GM19463 (cell line): ENCODE results near the gene FAM170B.

Experiments
- ATAC-seq: cut with Tn5 transposase; IDR thresholded peaks from one replicate; pipeline ENCODE4 v1.9.1; 2021; ENCODE audit warnings: mild to moderate bottlenecking, moderate library complexity; ENCODE audit not compliant: unreplicated experiment

FAM170B gene

DNA sequence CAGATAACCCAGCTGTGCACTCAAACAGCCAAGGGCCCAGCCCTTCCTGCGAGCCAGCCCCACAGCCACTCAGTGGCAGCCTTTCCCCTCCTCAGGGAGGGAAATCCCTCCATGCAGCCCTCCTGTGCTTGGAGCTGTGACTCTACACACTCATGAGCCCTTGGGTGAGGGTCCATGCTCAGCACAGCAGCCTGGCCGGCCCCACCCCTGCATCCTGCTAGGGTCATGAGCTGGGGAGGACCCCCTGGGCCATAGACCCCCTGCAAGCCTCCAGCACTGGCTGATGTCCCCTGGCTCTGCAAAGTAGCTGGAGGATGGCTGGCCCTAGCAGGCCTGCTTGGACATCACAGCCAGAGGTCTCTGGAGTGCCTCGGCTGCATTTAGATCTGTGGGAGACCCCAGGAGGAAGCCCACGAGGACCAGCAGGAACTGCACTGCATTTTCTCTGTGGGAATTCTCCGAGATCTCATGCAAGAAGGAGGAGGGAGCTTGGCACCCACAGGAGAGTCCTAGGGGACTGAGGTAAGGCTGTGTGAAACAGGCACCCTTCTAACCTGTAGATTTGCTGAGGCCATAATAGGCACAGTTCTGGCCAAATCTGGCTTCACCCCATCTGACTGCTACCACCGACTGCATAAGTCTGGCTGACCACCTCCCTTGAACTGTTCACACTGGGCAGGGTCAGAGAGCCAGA lies 37.0 kb upstream of the FAM170B start:
- no peak for ATAC-seq

DNA sequence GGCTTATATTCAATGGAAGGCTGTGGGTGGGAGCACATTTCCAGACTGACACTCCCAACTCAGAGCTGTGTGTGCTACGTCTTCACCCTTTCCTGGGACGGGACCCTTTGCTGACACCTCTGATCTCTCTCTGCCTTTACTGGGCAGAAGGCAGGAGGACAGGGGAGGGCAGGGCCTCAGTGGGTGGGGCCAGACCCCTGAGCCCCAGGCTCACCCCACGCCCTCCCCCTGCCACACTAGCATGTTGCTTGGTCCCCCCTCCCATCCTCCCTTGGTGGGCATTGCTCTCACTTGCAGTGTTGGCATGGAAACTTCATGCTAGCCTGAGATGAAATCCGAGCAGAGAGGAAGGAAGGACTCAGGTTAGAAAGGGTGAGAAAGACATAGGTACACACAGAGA lies 36.0 kb upstream of the FAM170B start:
- ATAC-seq: no peak

DNA sequence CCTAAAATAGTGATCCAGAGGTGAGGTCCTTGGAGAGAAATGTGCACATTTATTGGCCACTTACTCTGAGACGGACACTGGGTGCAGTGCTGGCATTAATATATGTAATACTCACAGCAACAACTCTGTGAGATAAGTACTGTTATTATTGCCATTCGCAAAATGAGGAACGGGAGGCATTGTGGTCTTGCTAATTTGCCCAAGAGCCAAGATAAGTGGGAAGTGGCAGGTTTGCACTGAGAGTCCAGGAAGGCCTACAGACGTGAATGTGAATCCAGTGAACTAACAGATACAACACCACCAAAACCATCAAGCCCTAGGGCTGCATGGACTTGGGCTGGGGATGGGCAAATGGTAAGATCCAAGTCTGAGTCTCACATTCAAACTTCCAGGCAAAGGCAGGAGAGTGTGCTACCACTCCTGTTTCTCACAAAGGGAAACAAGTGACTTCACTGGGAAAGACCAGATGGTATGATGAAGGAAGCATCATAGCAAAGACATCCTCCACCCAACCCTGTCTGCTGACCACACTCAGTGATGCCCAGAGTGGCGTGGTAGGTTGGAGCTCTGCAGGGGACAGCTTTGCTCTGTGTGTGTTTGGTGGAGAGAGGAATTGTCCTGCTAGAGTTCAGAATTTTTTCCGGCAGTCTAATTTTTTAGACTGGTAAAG lies 35.1 kb upstream of the FAM170B start:
- no peak for ATAC-seq

DNA sequence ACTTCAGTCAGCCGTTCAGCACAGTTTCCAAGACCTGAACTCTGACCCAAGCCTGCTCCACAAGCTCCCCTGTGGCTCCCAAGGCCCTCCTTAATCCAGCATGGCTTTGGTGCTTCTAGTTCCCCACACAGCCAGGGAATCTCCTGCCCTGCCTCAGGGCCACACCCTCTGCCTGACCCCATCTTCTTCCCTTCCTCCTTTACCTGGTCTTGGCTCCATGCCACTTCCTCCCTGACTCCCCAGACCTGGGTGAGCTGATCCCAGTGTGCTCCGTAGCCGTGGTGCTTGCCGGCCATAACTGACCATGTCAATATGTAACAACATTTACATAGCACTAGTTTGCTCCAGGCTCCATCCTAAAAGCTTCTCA lies 34.3 kb upstream of the FAM170B start:
- no peak for ATAC-seq

DNA sequence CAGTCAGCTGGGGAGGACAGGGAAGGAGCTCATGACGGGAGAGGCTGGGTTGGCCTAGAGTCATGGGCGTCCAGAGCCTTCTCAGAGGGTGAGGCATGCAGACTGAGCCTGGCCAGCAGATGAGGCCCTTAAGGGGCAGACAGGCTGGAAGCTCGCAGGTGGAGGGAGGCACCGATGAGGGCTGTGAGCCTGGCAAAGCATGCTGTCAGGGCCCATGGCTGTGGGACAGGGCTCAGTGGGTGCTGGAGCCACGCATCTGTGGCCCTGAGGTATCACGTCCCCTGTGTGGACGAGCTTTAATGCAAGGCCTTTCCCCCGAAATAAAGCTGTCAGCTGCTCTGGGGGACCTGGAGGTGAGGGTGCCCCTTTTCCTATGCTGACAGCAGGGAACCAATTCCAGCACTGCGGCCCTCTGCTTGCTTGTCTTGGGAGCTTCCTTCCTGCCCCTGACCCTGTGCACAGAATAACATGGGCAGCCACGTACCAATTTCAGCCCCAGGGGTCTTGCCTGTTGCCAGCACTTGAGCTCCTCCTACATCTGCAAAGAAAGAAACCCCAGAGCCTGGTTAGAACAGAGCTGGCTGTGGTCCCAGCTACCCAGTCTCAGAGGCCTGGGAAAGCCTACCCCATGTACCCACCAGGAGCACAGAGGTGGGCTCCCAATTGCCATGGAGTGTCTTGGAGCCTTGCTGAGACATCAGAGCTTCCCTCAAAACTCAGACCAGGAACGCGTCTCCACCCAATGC lies 33.8 kb upstream of the FAM170B start:
- no peak for ATAC-seq

DNA sequence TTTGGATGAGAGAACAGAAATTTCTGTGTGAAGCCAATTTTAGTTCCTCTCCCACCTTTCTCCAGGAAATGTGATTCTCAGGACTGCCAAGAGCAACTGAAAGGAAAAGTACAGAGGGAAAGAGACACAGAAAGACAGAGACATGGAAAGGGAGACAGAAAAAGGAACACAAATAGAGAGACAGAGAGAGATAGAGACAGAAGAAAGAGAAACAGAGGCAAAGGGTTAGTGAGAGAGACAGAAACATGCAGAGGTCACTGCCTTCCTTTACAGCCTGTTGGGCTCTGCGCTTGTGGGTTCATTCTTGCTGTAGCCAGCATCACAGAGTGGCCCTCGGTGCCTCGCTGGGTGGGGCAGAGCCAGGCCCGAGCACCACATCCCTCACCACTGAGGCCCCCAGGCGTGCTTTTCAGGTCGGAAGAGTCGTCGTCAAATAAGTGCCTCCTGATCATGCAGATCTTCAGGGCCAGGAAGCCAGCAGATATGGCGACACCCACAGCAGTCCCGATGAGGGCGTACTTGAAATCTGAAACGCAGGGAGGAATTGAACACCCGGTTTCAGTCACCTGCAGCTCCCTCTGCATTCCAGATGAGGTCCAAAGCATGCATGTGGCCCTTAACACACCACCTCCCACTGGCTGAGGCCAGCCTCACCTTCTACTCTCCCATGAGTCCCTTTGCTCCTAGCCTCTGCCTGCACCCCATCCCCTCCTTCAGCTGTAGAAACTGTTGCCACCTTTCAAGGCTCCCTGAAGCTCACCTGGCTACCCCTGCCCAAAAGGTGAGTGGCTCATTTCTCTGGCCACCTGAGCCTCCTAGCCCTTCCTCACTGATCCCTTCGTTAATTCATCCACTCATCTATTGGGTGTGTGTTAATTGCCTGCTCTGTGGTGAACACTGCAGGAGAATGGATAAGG lies 32.9 kb upstream of the FAM170B start:
- ATAC-seq: no peak

DNA sequence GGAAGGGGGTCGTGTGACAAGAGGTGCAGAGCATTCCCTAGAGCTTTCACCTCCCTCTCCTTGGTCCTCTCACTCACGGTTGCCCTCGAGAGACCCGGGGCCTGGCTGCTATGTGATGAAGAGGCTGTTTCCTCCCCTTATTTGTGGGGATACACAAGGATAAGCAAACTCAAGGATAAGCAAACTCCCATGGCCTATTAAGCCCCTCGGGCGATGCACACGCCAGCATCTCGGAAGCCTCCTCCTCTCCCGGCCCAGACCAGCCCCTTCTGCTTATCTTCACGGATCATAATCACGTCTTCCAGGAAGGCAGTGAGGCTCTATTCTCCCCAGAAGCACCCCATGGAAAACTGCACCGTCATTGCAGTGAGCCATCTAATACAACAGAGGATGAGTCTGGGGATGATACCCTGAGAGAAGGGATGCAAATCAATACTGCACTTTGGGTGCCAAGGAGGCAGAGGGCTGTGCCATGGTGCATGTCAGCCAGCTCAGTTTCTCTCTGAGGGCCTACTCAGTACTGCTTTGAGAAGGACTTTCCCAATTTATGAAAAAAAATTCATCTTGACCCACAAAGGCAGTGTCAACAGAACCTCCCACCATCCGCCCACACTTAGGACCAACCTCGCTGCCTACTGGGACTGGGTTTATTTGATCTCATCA lies 32.1 kb upstream of the FAM170B start:
- no peak for ATAC-seq

DNA sequence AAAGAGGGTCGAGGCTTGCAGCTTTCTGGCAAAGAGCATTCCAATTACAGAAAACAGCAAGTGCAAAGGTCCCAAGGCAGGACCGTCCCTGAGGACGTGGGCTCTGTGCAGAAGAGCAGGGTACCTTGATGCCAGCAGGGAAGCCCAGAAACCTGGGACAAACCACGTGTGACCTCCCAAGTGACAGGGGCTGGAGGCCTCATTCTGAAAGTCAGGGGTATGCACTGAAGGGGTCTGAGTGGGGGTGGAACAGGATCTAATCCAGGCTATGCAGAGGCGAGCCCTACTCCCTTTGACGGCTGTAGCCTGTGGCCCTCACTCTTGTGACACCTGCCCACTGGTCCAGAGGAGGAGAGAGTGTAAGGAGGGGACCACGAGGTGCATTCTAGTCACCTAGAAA lies 31.4 kb upstream of the FAM170B start:
- no peak for ATAC-seq

DNA sequence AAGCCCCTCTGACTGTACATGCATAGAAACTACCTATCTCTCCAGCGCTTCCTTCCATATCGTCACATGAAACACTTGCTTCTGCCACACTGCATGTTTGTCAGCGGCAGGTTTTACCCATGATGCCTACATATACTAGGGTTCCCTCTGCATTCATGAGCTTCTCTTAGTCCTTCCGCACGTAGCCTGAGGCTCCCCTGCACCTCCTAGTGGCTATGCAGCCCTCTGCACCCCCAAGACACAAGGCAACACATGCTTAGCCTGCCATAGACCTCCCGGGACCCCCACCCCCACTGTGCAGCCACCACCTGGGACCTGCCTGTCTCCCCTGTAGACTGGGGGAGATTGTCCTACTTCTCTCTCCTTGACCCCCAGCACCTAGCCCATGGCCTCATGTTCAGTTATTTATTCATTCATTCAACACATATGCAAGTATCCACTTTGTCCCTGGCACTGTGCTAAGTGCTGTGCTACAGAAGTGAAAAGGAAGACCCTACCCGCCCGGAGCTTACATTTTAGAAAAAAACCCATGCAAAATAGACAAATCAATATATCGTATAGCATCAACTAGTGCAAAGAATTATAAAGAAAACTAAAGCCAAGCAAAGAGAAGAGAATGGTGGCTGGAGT lies 30.9 kb upstream of the FAM170B start:
- ATAC-seq: peak; percentile 82

DNA sequence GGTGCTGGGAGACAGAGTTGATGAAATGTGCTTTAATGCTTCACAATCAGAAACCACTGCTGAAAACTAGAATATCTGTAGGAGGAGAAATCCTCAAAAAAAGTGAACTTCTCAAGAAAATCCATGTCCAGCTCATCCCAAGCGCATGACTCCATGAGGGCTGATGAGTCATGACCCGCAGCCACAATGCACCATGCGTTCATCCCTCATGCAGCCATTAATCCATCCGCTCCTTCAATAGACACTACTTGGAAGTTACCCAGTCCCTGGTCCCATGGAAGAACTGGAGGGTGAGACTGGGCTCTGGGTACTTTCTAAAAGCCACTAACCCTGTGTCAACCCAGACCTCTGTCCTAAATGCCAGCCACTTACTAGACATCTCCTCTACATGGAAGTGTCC lies 29.9 kb upstream of the FAM170B start:
- no peak for ATAC-seq

DNA sequence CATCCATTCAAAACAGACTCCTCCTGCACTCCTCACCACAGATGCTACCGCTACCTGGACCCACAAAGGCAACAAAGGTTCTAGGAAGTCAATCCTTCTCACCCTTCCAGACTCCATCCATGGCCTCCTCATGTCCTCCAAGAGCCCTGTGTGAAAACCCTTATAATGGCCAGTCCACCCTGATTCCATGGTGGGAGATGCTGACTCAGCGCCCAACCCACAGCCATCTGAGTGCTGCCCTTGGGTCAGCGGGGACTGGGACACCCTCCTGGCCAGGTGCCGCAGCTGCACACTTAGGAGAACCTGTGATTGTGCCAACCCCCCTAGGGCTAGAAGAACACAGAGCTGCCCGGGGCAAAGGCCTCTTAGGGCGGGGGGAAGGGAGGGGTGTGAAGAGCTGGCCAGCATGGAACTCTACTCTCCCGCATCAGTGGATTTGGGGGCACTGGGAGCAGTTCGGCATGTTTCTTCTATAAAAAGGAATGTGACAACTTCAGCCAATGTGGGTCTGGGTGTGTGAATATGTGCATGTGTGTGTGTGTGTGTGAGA lies 29.0 kb upstream of the FAM170B start:
- no peak for ATAC-seq

DNA sequence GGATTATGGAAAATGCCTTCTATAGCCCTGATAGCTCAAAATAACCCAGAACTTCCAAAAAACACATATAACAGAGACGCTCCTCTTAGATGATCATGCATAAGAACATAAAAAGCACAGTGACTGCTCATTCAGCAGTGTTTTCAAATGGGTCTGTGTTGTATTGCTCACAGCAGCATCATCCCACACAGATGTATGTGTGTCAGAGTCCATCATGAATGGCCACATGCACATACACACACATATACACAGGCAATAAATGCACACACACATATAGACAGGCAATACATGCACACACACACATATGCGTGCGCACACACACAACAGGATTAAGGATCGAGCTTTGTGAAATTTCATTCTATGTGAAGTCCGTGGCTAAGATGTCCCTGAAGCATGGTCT lies 28.2 kb upstream of the FAM170B start:
- no peak for ATAC-seq

DNA sequence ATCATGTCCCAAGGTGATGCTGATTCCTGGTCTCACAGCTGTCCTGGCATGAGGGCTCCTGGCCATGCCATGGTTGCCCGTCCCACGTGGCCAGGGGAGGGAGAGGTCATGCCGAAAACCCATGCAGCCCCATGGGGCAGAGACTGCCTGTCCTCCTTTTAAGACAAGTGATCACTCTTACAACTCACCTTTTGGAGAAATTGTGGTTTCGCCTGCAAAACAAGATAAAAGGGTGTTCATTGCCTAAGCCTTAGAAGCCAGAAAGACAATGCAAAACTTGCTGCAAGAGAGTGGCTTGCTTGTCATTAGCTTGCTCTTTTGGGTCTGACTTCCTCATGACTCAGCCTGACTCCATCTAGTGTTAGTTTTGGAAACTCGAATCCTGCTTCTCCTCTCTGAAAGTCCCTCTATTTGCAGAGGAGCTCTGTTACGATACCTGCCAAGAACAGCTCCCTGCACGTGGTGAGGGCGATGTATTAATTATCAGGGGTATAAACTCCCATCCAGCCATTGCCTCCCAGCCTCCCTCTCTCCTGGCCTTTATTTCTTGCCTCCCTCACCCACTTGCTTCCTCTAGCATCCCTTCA lies 27.7 kb upstream of the FAM170B start:
- no peak for ATAC-seq

DNA sequence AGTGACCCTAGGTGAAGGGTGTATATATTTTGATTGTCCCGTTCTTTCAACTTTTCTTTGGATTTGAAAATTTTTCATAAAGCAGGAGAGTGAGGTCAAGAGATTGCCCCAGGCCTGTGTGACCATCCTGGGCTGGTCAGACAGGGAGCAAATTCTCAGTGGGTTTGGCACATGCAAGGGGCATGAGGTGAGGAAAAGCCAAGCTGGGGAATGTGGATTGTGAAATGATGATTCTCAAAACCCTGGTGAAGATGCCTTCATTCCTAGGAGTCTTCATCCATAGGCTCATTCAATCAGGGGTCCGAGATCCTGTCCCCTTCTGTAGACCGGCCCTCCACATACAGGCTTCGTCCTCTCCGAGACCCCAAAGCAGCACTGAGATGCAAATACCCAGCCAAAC lies 27.0 kb upstream of the FAM170B start:
- no peak for ATAC-seq

DNA sequence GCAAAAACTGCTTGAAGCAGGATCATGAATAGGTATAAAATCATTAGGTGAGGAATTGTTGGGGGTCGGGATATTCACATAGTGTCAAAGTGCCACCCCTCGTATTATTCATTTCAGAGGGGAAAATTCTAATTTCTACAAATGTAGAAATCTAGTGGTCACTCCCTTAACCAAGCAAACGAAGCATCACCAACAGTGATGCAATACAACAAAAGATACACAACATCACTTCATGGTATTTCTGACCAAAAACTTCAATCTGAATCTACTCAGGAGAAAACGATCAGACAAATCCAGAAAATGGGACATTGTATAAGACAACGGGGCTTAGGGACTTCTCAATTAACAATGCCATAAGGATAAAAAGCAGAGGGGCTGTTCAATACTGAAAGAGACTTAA lies 26.3 kb upstream of the FAM170B start:
- no peak for ATAC-seq

DNA sequence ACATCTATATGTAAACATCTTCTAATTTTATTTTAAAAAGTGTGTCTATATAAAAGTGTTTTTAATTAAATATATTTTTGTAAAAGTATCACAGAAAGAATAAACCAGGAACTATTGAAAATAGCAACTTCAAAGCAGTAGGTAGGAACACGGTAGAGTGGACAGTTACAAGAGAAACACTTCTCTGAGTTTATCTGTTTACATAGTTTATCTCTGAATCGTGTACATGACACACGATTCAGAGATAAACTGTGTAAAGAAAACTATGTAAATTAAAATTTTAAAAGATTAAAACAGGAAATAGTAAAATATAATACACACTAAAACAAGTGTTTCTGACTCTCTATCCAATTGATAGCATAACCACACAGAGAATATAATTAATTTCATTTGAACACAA lies 25.1 kb upstream of the FAM170B start:
- ATAC-seq: no peak

DNA sequence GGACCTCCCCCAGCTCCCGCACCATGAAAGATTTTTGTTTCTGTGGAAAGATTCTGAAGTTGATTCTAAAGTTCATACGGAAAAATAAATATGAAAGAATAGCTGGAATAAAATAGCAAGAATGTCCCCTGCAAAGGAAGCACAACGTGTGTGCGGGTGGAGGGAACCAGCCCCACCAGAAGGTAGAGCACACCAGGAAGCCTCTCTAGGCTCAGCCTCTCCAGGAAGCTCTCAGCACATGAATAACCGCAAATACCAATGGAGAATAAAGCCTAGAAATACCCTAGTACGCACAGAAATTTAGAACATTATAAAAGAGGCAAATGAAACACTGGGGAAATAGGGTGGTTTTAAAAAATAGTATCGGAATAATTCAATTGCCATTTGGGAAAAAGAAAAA lies 24.6 kb upstream of the FAM170B start:
- ATAC-seq: no peak

DNA sequence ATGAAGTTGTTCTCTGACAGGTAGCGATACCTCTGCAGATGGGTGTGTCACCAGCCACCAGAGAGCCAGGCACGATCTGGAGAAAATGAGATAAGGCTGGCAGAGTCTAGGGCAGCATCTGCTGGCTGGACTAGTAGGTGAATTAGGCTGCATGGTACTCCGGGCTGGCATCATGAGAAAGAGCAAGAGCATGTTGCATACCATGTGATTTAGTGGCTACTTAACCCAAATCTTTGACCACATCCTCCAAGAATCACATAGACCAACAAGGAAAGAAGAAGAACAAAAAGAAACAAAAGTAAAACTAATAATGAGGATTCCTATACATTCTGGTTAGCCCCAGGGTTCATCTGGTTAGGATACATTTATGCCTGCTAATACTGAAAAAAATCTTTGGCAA lies 23.4 kb upstream of the FAM170B start:
- no peak for ATAC-seq

DNA sequence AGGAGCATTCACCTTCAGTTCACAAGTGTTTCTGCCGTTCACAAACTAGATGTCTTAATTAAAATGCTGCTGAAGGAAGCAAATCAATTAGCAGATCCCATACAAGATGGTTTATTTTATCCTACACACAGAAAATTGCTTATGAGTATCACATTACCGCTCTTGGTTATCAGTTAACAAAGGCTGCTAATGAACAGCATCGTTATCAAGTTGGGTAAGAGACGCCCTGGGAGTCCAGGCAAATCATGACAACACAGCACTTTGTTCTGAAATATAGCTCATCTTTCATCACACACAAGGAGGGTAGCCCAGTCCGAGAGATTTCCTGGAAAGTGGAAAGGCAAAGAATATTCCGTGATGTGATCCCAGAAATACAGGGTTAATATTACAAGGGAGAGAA lies 20.8 kb upstream of the FAM170B start:
- ATAC-seq: no peak

DNA sequence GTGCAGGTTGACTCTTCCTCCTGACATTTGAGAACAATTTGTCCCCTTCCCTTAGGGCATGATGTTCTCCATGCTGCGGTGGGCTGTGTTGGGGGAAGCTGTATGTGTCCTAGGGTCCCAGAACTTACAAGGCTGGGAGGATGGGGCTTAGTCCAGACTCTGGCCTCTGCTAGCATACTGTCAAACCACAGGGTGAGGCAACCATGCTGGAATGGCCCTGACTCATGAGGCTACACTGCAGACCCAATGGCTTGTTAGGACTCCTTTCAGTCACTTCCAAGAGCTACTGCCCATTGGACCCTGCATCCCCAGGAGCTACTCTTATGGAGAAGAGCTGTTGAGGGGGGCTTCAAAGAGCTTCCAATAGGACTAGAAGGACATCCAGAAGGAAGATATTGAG lies 20.1 kb upstream of the FAM170B start:
- ATAC-seq: no peak
